ENCODE measurements around the gene IFT25.
"Not testable (repeated sequence)": the region's sequence is repeated elsewhere in the genome, so short reads cannot be mapped to it uniquely, and the experiment has no call there.

Gene IFT25

DNA sequence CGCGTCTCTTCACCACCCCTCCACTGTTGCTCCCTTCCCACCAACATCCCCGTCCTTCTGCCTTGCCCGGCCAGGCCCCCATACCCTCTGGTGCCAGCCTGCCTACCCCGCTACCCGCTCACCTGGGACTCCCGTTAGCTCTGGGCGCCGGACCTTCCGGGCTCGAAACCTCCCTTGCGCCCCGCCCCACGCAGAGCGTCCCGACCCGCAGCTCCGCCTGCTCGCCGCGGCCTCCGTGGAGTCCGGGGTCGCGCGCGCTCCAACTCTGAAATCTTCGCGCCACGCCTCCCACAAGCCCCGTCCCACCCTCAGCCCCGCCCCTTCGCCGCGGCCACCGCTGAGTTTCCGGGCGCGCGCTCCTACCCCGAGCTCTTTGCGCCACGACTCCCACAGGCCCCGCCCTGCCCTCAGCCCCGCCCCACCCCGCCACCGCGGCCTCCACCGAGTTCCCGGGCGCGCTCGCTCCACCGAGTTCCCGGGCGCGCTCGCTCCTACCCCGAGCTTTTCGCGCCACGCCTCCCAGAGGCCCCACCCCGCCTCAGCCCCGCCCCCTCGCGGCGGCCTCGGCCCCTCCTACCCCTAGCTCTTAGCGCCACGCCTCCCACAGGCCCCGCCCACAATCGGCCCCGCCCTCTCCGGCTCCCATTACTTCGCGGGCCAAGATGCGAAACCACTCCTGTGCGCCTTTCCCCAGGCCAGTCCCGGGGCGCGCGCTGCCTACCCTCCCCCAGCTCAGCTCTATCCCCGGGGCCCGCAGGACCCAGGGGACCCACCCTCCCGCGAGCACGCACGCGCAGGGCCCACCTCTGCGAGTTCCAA is at the start of gene IFT25:
TSS of gene IFT25 (minus strand) at position 267 of the 819 bp plus-strand sequence. CDS start 5,617 bp downstream, outside the sequence.
- peak; percentile 96 for DNase-seq (ENCODE audit: low read depth, low spot score)

DNA sequence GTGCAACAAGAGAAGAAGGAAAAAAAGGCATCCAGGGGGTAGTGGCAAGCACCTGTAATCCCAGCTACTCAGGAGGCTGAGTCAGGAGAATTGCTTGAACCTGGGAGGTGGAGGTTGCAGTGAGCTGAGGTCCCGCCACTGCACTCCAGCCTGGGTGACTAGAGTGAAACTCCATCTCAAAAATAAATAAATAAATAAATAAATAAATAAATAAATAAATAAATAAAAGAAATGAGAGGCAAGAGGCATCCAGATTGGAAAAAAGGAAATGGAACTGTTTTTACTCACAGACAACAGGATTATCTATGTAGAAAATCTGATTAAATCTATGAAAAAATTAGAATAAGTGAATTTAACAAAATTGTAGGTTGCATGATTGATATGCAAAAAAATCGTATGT is 49.0 kb upstream of the IFT25 start:
- DNase-seq (ENCODE audit: low read depth, low spot score): not testable (repeated sequence)

DNA sequence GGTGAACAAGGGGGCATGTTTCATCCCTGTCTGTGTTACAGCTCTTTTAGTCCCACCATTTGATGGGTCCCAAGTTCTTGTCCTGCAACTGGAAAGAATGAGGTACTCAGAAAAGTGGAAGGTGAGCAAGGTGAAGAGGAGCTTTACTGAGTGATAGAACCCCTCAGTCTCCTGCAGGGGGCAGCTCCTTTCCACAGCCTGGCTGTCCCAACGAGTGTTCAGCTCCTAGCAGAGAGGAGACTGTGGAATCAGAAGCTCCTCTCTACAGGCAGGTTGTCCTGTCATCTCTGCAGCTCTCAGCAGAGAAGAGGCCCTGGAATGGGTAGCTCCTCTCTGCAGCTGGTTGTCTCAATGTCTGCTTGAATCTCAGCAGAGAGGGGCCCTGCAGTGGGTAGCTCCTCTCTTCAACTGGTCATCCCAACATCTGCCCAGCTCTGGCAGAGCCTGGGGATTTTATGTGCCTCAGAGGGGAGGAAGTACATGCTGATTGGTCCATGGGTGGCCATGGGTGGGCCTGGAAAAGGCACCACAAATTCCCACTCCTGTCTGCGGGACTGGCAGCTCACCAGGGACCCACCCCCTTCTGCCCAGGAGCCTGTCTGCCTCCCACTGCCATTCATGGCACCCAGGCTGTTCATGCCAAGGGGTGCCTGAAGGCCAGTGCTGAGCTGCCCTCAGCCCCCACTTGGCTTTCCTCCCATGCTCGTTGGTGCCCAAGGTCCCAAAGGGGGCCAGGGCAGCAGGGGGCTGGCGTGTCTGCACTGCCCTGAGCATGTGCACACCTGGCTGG is 46.8 kb upstream of the IFT25 start:
- no peak for DNase-seq (ENCODE audit: low read depth, low spot score)

DNA sequence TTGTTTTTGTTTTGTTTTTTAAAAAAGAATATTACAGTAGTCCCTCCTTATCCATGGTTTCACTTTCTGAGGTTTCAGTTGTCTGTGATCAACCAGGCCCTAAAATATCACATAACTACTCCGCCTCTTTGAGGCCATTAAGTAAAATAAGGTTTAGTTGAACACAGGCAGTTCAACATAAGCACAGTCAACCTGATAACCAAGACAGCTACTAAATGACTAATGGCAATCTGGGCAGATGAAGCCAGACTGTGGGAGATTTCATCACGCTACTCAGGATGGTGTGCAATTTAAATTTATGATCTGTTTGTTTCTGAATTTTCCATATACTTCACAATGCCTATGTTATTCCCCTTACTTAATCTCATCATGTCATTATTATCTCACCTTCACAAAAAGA is 42.4 kb upstream of the IFT25 start:
- DNase-seq (ENCODE audit: low read depth, low spot score): no peak

DNA sequence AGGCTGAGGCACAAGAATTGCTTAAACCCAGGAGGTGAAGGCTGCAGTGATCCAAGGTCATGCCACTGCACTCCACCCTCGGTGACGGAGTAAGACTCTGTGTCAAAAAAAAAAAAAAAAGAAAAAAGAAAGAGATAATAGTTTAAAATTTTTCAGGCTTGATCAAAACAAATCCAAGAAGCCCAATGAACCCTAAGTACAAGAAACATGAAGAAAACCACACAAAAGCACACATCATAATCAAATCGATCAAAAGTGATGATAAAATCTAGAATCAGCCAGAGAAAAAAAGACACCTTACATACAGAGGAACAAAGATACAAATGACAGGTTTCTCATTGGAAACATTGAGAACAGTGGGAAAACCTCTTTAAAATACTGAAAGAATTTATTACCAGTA is 41.0 kb upstream of the IFT25 start:
- DNase-seq (ENCODE audit: low read depth, low spot score): no peak

DNA sequence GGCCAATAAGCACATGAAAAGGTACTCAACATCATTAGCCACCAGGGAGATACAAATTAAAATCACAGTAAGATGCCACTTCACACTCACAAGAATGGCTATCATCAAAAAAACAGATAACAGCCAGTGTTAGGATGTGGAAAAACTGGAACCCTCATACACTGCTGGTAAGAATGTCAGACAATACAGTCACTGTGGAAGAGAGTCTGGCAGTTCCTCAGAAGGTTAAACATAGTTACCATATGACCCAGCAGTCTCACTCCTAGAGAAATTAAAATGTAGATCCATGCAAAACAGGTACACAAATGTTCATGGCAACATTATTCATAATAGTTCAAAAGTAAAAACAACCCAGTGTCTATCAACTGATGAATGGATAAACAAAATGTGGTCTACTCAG is 39.2 kb upstream of the IFT25 start:
- DNase-seq (ENCODE audit: low read depth, low spot score): no peak

DNA sequence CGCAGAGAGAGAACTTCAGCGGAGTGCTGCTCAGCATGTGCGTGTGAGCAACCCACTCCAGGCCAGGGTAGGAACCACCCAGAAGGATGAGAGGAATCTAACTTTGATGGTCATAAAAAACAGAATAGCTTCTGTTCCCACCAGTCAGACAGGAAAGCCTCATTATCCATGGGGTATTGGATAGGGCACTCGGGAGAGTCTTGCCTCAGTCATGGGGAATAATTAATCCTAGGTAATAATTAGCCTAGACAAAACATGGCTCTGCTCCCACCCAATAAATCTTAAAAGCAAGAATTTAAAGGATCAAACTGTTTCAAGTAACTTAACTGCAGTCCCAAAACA is 37.2 kb upstream of the IFT25 start:
- no peak for DNase-seq (ENCODE audit: low read depth, low spot score)

DNA sequence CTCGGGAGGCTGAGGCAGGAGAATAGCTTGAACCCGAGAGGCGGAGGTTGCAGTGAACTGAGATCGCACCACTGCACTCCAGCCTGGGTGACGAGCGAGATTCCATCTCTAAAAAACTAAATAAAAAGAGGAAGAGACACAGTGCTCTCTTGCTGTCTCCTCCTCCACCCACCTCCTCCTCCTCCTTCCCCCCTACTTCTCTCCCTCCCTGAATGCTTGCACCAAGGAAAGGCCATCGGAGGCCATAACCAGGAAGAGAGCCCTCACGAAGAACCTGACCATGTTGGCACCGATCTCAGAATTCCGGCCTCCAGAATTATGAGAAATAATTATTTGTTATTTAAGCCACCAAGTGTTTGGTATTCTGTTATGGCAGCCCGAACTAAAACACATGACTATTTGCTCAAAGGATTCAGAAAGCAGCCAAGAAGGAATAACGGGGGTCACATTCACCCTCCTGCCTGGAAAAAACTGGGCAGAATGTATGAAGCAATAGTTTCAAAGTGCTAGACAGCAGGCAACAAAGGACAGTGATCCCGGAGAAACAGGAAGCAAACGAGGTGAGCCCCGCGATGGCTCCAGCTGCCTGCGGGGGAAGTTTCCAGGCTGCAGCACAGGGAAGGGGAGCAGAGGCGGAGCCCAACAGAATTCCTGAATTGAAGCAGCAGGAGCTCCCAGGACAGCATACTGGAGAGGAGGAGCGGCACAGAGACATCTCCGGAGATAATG is 36.7 kb upstream of the IFT25 start:
- DNase-seq (ENCODE audit: low read depth, low spot score): no peak

DNA sequence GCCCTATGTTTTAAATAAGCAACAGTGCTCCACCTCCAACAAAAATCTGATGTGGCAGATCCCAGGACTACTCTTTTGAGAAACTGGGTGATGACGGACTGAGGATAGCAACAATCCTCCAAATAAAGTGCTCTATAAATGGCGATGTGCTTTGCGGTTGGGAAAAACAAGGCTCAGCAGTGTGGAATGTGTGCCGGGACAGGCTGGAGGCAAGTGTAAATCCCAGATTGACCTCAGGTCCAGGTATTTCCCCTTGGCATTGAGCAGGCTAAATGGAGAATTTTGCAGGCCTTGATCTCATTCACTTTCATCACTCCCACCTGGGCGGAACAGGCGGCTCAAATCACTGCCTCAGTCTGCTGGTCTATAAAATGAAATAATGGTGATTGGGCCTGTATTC is 35.7 kb upstream of the IFT25 start:
- no peak for DNase-seq (ENCODE audit: low read depth, low spot score)

DNA sequence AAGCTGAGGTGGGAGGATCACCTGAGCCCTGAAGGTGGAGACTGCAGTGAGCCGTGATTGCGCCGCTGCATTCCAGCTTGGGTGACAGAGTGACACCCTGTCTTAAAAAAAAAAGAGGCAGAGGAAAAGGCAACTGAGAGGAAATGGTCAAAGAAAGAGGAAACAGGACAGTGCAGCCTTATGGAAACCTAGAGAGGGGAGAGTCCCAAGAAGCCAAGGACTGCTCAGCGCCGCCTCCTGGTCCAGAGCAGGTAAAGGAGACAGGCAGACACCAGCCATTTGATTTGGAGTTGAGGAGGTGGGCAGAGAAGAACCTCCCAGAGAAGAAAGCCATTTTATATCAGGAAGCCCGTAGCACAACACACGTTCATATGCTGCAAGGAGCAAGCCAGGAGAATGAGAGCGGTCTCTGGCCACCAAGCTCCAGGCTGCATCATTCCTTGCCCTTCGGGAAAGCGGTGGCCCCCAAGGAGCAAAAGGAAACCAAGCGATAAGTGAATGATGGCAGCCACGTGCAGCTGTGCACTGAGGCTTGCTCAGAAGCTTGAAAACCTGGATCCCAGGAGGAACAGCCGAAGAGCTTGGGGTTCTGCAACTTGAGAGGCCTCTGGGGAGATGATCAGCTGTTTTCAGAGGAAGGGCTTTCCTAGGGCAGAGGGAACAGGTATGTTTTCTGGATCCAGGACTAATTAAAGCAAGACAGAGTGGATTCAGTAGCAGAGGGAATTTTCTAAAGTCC is 34.4 kb upstream of the IFT25 start:
- DNase-seq (ENCODE audit: low read depth, low spot score): no peak

DNA sequence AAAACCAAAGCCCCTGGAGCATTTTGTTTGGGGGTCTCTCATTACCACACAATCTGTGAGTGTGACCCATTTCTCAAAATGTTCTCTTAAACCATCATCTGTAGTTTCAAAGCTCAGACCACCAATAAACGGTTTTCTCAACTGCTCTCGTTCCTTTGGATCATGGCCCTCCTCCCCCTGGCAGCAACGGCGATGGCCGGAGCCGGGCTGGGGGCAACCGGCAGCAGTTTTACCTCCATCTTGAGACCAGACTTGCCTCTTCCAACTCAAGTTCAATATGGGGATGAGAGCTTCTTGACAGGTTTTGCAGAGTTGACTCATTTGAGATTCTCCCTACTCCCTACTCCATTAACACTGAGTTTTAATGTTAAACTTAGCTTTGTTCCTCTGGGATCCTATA is 30.4 kb upstream of the IFT25 start:
- no peak for DNase-seq (ENCODE audit: low read depth, low spot score)

DNA sequence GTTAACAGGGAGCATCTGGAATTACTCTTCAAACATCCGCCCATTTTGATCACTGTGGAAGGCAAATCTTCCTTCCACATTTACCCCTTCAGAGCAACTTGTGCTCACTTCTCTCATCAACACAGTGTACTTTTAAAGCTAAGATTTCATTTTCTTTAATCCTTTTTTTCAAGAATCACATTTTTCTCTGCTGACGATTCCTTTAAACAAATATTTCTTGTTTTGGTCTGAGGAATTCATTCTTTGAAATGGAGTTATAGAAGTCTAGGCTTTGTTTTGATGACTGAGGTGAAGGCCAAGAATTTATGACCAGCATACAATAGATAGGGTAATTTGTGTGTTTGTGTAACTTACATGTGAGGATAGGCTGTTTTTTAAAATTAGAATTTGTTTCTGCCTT is 26.2 kb upstream of the IFT25 start:
- no peak for DNase-seq (ENCODE audit: low read depth, low spot score)

DNA sequence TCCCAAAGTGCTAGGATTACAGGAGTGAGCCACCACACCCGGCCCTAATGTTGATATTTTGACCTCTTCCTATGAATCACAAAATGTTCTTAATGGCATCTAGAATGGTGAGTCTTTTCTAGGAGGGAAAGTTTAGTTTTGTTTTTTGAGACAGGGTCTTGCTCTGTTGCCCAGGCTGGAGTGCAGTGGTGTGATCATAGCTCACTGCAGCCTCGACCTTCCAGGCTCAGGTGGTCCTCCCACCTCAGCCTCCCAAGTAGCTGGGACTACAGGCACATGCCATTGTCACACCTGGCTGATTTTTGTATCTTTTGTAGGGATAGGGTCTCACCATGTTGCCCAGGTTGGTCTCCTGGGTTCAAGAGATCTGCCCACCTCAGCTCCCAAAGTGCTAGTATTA is 23.8 kb upstream of the IFT25 start:
- not testable (repeated sequence) for DNase-seq (ENCODE audit: low read depth, low spot score)

DNA sequence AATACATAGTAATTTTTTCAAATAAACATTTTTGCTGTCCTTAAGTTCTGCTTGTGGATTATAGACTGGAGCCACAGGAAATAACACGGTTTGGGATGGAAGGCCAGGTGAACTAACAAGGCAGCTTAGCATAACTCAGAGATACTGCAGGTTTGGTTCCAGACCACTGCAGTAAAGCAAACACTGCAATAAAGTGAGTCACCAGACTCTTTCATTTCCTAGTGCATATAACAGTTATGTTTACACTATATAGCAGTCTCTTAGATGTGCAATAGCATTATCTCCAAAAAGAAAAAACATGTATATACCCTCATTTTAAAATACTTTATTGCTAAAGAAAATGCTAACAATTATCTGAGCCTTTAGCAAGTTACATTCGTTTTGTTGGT is 22.6 kb upstream of the IFT25 start:
- DNase-seq (ENCODE audit: low read depth, low spot score): no peak

DNA sequence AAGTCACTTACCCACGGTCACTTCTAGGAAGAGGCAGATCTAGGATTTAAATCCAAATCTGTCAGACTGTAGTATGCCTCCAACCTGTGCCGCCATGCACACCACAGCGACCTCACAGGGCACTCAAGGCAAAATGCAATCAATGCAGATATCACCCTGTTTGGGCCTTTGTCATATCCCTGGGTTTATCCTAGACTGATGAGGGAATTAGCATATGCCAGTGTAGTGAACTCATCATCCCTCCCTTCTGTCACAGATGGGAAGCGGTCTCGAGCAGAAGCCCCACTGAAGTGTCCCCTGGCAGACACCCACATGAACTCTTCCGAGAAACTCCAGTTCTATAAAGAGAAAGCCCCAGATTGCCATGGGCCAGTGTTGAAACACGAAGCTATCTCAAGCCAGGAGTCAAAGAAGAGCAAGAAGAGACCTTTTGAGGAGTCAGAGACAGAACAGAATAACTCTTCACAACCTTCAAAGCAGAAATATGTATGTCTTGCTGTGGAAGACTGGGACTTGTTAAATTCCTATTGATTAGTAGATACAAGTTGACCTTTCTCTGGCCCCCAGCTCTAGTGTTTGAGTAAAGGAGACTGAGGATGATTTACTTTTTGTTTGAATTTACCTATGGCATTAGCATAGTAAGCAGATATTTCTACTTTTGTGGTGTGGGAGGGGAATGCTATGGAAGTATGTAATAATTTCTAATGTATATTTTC is 22.1 kb upstream of the IFT25 start:
- DNase-seq (ENCODE audit: low read depth, low spot score): no peak

DNA sequence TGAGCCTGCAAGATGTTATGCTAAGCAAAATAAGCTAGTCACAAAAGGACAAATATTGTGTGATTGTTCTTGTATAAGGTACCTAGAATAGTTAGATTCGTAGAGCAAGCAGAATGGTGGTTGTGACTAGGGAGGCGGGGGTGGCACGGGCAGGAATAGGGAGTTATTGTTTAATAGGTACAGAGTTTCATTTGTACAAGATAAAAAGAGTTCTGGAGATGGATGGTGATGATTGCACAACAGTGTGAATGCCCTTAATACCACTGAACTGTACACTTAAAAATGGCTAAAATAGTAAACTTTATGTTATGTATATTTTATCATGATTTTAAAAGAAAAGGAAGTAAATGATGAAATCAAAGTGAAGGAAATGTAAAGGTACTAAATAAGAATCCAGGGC is 21.3 kb upstream of the IFT25 start:
- DNase-seq (ENCODE audit: low read depth, low spot score): no peak

DNA sequence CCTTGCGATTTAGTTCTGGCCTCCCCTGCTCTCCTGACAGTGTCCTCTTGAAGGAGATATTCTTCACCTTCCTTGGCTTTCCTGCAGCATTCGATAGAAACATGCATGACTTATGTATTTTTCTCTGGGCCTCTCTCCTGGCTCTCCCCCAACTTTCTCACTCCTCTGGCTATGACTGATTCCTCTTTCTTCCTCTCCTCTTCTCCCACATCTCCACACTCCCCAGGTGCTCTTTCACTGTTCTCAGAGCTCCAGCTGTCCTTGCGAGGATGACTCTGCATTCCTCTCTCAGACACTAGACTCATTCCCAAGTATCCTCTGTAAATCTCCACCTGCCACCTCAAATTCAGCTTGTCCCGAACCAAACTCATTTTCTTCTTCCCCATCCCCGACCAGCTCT is 18.6 kb upstream of the IFT25 start:
- DNase-seq (ENCODE audit: low read depth, low spot score): no peak

DNA sequence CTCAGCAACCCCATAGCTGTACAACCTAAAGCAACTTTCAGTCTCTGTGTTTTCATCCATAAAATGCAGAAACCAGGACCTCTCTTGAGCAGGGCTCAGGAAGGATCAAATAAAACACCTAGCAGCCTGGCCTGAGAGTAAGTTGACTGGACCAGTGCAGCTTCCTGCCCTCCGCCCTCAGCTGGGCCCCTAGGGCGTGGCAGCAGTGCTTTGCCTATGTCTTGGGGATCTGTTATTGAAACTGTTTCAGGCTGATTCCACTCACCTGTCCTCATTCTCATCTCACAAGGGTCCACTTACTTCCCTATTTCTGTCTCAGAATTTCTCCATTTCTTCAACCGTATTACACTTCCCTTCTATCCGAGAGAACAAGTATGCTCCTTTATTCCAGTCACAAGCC is 18.0 kb upstream of the IFT25 start:
- no peak for DNase-seq (ENCODE audit: low read depth, low spot score)

DNA sequence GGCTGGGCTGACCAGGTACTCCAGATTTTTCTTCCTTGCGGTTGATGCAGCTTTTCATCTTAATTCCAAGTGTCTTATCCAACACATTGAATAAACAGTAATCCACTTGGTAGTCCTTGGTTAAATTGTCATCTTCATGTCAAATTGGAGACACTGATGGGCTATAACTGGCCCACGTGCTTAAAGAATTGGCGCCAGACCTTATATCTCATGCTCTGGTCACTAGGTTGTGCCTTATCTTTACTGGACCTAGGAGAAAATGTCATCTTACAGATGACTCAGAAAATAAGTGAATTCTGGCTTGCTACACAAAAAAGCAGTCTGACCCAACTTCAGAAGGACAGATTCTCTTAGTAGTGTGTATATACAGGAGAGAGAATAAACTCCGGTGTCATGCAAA is 16.9 kb upstream of the IFT25 start:
- DNase-seq (ENCODE audit: low read depth, low spot score): no peak

DNA sequence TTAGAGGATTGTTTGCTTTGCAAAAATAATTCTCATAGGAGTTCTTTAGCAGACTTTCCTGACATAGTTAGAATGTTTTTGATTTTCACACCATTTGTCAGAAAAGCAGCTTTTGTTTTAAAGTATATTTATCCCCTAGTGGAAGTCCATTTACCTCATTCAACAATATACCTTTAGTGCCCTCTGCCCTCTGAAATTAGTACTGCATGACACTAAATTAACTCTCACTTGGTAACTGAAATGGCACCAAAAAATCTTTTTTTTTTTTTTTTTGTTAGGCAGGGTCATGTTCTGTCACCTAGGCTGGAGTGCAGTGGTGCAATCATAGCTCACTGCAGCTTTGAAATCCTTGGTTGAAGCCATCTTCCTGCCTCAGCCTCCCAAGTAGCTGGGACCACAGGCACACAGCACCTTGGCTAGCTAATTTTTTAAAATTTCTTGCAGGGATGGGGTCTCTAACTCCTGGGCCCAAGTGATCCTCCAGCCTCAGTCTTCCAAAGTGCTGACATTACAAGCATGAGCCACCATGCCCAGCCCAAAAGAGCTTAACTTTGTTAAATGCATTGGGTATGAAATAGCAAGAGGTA is 14.3 kb upstream of the IFT25 start:
- no peak for DNase-seq (ENCODE audit: low read depth, low spot score)
